Natural killer cell treated with Interleukin-12 subunit alpha and Interleukin-12 subunit beta and Interleukin-15 and Interleukin-18, amount 100 ng/mL, for 72 hours (primary cell): Measurements from ENCODE around the gene GBP3. TPM values are rescaled to one million over a fixed set of nuclear protein-coding genes. Genes with fewer than 3 reads are reported as not detected.
A peak's percentile ranks its signal among the peaks of the same experiment; 100 is the strongest.
"Not testable (repeated sequence)": the region's sequence is repeated elsewhere in the genome, so short reads cannot be mapped to it uniquely, and the experiment has no call there.

Source experiments
- ATAC-seq, 2 donors: fragments of 150-1000 bp; cut with Tn5 transposase in 1 of 2; sonication (Bioruptor Pico), chemical (Tn5 transposase) in 1 of 2; 2 replicates each; pipeline ENCODE4 v1.10.0; 2021
- DNase-seq: peaks from one replicate; pipeline ENCODE4 v3.0.0; 2022; ENCODE audit warnings: low spot score
- H3K27ac Mint-ChIP-seq, 2 donors: 1 replicate in 1 of 2; 2 replicates in 1 of 2; pipeline ENCODE4 v1.8.0; 2022; ENCODE audit warnings: mixed read lengths in 2 of 2, mild to moderate bottlenecking in 1 of 2, moderate library complexity in 1 of 2
- H3K27me3 Mint-ChIP-seq, 2 donors: 1 replicate in 1 of 2; 2 replicates in 1 of 2; pipeline ENCODE4 v1.8.0; 2022; ENCODE audit warnings: mixed read lengths in 2 of 2
- H3K36me3 Mint-ChIP-seq: one replicate; pipeline ENCODE4 v1.8.0; 2022; ENCODE audit warnings: mixed read lengths
- H3K4me1 Mint-ChIP-seq, 2 donors: 1 replicate in 1 of 2; 2 replicates in 1 of 2; pipeline ENCODE4 v1.8.0; 2022; ENCODE audit warnings: low read depth in 2 of 2, mixed read lengths in 2 of 2, mild to moderate bottlenecking in 1 of 2
- H3K4me3 Mint-ChIP-seq: one replicate; pipeline ENCODE4 v1.8.0; 2022; ENCODE audit warnings: mixed read lengths
- H3K9me3 Mint-ChIP-seq: 2 replicates; pipeline ENCODE4 v1.8.0; 2022; ENCODE audit warnings: mixed read lengths
- total RNA-seq, 2 donors: library from RNA; stranded (reverse); gene quantifications; one replicate each; pipeline ENCODE4 v1.2.3, GENCODE V29; 2022

GBP3 gene
- total RNA-seq, 2 donors from 2014 or later: 36.6 to 88.6 TPM

DNA sequence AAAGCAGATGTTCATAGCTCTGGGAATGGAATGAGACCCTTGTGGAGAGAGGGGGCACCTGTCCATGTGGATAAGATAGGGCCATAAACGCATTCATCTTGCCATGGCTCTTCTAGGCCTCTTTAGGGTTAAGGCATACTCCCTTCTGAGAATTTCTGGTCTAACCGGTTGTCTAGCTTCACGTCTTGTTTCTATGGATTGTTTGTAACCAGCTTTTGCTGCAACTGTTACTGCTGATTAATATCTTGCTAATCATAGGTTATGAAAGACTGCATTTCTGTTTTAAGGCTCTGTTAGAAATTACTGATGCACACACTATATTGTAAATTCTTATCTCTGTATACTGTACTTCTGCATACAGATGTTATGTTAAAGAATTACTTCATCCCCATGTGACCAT is 4.3 kb downstream of the GBP3 start:
- Mint-ChIP-seq H3K4me3 (peak overlapping the region; percentile 59), H3K36me3 (peaks cover 59% of the 10 kb centered on the region), H3K4me1 (peaks cover 52 to 56% of the 10 kb centered on the region in 2 donors), H3K27ac (peak overlapping the region in 1 of 2 donors; percentile 8)
- not testable (repeated sequence) for H3K27me3 Mint-ChIP-seq, ATAC-seq, H3K9me3 Mint-ChIP-seq, DNase-seq

DNA sequence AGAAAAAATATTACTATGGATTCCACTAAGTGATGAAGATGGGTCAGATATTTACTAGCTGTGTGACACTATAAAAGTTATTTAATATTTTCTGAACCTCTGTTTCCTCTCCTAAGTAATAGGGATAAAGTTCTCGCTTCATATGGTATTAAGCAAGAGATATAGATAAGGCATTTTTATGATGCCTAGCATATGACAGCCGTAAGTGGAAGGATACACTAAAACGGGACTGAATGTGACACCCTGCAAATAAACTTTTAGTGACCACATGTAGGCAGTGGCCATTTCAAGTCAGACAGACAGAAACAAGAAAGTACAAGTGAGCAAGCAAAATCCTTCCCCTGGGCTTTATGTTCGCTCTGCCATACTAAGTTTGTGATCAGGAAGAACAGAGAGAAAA is 14.2 kb downstream of the GBP3 start:
- H3K4me1 Mint-ChIP-seq: peaks cover 11 to 35% of the 10 kb centered on the region in 2 donors
- DNase-seq (no peak), ATAC-seq (no peak)
- H3K4me3 Mint-ChIP-seq: no peak overlapping the region
- peaks cover 67% of the 10 kb centered on the region for H3K36me3 Mint-ChIP-seq
- H3K27me3 Mint-ChIP-seq: no peaks in the 10 kb centered on the region
- H3K9me3 Mint-ChIP-seq: peaks cover 6% of the 10 kb centered on the region
- peak overlapping the region in 1 of 2 donors; percentile 47 for H3K27ac Mint-ChIP-seq

DNA sequence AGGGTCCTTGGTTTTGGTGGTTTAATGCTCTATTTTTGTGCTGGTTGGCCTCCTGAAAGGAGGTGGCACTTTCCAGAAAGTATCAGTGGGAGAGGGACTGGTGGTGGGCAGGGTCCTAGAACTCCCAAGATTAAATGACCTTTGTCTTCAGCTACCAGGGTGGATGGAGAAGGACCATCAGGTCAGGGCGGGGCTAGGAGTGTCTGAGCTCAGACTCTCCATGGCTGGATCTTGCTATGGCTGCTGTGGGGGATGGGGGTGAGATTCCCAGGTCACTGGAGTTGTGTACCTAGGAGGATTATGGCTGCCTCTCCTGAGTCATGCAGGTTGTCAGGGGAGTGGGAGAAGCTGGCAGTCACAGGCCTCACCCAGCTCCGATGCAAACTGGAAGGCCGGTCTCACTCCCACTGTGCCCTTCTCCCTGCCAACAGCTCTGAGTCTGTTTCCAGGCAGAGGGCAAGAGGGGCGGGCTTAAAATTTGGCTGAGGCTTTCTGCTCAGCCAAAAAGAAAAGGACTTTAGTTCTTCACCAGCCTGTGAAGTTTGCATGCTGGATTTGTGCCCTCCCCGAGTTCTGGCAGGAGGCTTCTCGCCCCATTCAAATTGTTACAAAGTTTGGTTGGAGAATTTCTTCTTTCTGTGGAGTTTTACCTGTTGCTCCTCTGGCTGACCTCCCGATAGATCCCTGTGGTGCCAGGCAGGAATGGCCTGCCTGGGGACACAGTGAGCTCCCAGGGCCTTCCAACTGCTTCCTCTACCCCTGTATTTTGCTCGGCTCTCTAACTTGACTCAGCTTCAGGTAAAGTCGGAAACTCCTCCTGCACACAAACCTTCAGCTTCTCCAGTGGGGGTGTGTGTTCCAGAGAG is 17.1 kb downstream of the GBP3 start:
- Mint-ChIP-seq H3K27me3 (no peaks in the 10 kb centered on the region), H3K4me3 (no peak overlapping the region), H3K4me1 (peaks cover 31 to 41% of the 10 kb centered on the region in 2 donors), H3K36me3 (peaks cover 56% of the 10 kb centered on the region), H3K9me3 (peaks cover 15% of the 10 kb centered on the region), H3K27ac (peak overlapping the region; percentile 11 to 63)
- ATAC-seq (no peak), DNase-seq (no peak)

DNA sequence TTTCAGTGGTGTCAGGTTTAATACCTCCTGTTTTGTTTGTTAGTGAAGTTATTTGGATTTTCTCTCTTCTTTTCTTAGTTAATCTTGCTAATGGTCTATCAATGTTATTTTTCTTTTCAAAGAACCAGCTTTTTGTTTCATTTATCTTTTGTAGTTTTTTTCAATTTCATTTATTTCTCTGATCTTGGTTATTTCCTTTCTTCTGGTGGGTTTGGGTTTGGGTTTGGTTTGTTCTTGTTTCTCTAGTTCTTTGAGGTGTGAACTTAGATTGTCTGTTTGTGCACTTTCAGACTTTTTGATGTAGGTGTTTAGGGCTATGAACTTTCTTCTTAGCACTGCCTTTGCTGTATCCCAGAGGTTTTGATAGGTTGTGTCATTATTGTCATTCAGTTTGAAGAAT is 20.5 kb downstream of the GBP3 start:
- peaks cover 29% of the 10 kb centered on the region for H3K36me3 Mint-ChIP-seq
- H3K4me1 Mint-ChIP-seq: peaks cover 34 to 38% of the 10 kb centered on the region in 2 donors
- peaks cover 15% of the 10 kb centered on the region for H3K9me3 Mint-ChIP-seq
- H3K27me3 Mint-ChIP-seq, ATAC-seq, DNase-seq: not testable (repeated sequence)
- H3K27ac Mint-ChIP-seq: peak overlapping the region; percentile 17 to 18
- H3K4me3 Mint-ChIP-seq: peak overlapping the region; percentile 2

DNA sequence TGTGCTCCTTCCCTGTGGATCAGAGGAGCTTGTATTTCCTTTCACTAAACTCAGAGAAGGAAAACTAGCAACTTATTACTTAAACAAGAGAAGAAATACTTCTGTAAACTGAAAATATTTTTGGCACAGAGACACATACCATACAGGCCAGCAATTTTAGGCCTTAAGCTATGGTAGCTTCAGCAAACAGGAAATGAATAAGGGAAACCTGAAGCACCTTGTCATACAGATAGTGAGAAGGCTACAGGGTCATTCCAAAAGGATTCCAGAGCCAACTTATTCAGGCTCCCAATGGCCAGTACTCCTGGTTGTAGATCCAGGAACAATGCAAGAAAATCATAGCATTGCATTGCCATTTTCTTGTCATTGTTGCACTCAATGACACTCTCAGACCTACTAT is 21.2 kb downstream of the GBP3 start:
- Mint-ChIP-seq H3K4me3 (no peak overlapping the region), H3K27ac (peak overlapping the region in 1 of 2 donors; percentile 17), H3K9me3 (peaks cover 15% of the 10 kb centered on the region), H3K27me3 (no peaks in the 10 kb centered on the region), H3K36me3 (peaks cover 28% of the 10 kb centered on the region), H3K4me1 (peaks cover 34 to 38% of the 10 kb centered on the region in 2 donors)
- DNase-seq: no peak
- no peak for ATAC-seq

DNA sequence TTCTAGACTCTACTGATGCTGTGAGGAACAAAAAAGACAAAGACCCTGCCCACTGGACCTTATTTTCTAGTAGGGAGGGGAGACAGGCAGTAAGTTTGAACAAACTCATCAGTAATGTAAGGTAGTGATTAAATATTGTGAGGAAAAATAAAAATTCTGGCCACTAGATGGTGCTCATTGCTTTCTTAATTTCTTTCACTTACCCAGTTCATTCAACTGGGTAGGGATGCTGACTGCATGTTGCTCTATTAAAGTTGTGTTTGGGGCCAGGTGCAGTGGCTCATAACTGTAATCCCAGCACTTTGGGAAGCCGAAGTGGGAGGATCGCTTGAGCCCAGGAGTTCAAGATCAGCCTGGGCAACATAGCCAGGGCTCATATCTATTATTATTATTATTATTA is 23.9 kb downstream of the GBP3 start:
- H3K4me3 Mint-ChIP-seq: no peak overlapping the region
- DNase-seq (no peak), ATAC-seq (peak; percentile 80 to 89)
- peaks cover 9% of the 10 kb centered on the region for H3K9me3 Mint-ChIP-seq
- H3K27ac Mint-ChIP-seq: no peak overlapping the region
- H3K27me3 Mint-ChIP-seq: no peaks in the 10 kb centered on the region
- peaks cover 8% of the 10 kb centered on the region for H3K36me3 Mint-ChIP-seq
- peaks cover 22 to 25% of the 10 kb centered on the region in 2 donors for H3K4me1 Mint-ChIP-seq

DNA sequence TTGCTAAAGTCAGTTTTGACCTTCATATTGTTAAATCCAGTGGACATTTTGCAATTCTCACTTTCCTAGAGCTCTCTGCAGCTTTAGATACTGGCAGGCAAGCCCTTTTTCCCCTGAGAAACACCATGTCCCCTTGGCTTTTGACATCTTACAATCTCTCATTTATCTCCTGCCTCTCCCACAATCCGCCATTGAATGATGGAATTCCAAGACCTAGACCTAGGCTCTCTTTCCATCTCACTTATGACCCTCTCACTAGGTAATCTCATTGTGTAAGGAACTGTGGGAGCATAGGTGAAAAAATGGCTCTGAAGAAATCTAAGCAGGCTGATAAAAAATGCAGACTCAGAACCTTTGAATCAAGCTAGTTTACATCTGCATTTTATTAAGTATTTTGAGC is 32.2 kb downstream of the GBP3 start:
- Mint-ChIP-seq H3K4me3 (no peak overlapping the region), H3K36me3 (peaks cover 31% of the 10 kb centered on the region), H3K4me1 (peaks cover 35 to 39% of the 10 kb centered on the region in 2 donors), H3K27ac (no peak overlapping the region), H3K27me3 (no peaks in the 10 kb centered on the region), H3K9me3 (peaks cover 4% of the 10 kb centered on the region)
- no peak for ATAC-seq
- no peak for DNase-seq

DNA sequence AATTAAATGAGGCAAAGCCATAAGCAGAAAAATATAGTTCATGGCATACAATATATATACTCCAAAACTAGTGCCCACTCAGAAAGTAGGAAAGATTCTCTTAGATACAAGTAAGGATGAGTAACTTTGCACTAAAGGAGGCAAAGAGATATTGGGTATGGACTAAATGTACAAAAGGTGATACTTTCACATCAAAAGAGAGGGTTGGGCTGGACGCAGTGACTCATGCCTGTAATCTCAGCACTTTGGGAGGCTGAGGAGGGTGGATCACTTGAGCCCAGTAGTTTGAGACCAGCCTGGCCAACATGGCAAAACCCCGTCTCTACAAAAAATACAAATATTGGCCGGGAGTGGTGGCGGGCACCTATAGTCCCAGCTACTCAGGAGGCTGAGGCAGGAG is 37.0 kb downstream of the GBP3 start:
- ATAC-seq (peak; percentile 69 to 78), DNase-seq (no peak)
- H3K36me3 Mint-ChIP-seq: peaks cover 58% of the 10 kb centered on the region
- peak overlapping the region; percentile 89 to 96 for H3K27ac Mint-ChIP-seq
- H3K9me3 Mint-ChIP-seq: peaks cover 6% of the 10 kb centered on the region
- H3K4me1 Mint-ChIP-seq: peaks cover 68 to 75% of the 10 kb centered on the region in 2 donors
- peak overlapping the region; percentile 27 for H3K4me3 Mint-ChIP-seq
- H3K27me3 Mint-ChIP-seq: no peaks in the 10 kb centered on the region

DNA sequence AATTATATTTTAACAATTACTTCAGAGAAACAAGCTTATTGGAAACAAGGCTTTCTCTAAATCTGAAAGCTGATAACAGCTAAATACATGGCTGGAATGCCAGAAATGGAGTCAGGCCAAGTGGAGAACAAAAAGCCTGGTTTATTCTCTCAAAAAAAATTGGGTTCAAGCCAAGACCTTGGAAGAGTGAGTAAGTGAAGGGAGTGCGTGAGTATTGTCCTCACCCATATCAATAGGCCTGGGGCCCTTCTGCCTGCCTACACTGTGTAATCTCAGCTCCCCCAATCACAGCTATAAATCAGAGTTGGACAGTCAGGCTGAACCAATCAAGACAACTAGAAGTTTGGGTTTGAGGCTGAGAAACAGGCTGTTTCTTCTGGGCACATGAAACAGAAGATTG is 37.6 kb downstream of the GBP3 start:
- Mint-ChIP-seq H3K9me3 (peaks cover 3% of the 10 kb centered on the region), H3K27ac (peak overlapping the region; percentile 89 to 96), H3K4me1 (peaks cover 66 to 75% of the 10 kb centered on the region in 2 donors), H3K4me3 (peak overlapping the region; percentile 59), H3K27me3 (no peaks in the 10 kb centered on the region), H3K36me3 (peaks cover 56% of the 10 kb centered on the region)
- ATAC-seq: no peak
- no peak for DNase-seq

DNA sequence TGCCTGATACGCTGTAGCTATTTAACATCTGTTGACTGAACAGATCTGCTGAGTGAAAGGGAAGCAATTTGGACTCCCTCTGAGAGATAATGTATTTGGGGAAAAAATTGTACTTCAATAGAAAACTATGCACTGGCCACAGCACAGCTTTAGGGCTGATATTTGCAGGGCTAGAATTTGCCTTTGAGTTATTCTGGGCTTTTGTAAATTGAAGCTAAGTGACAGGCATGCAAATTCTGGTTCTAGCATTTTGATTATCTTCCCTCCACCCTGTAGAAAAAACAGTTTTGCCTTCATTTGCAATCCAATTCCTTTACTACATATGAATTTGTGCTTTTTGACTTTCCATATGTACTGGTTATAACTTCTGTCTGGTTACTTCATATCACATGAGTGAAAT is 38.1 kb downstream of the GBP3 start:
- H3K36me3 Mint-ChIP-seq: peaks cover 58% of the 10 kb centered on the region
- DNase-seq: no peak
- peak overlapping the region; percentile 89 to 96 for H3K27ac Mint-ChIP-seq
- no peak for ATAC-seq
- no peaks in the 10 kb centered on the region for H3K27me3 Mint-ChIP-seq
- H3K4me1 Mint-ChIP-seq: peaks cover 68 to 75% of the 10 kb centered on the region in 2 donors
- H3K4me3 Mint-ChIP-seq: peak overlapping the region; percentile 59
- H3K9me3 Mint-ChIP-seq: peaks cover 6% of the 10 kb centered on the region

DNA sequence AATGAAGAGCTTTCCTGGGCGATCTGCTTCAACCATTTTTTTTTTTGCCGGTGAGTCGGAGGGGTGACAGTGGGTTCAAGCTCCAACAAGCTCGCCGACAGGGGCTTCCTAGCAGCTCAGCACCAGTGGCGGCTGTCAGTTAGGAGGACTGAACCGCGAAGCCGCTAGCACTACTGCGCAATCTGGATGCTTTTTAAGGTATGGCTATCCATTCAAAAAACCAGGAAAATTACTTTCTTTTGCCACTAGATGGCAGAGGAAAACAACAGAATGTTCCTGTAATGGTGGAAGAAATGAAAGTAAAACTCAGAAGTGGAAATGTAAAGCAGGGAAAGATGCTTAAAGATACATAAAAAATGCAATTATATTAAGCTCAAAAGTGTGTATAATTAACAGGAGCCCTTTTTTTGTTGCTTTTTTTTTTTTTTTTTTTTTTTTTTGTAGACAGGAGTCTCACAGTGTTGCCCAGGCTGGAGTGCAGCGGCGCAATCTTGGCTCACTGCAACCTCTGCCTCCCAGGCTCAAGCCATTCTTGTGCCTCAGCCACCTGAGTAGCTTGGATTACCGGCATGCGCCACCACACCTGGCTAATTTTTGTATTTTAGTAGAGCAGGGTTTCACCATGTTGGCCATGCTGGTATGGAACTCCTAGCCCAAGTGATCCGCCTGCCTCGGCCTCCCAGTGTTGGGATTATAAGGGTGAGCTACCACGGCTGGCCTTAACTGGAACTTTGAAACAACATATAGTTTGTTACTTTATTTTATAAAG is 38.7 kb downstream of the GBP3 start:
- Mint-ChIP-seq H3K4me3 (peak overlapping the region; percentile 85), H3K27me3 (no peaks in the 10 kb centered on the region), H3K36me3 (peaks cover 57% of the 10 kb centered on the region), H3K4me1 (peaks cover 67 to 76% of the 10 kb centered on the region in 2 donors), H3K27ac (peak overlapping the region; percentile 89 to 96), H3K9me3 (peaks cover 6% of the 10 kb centered on the region)
- ATAC-seq (peak; percentile 51 to 76), DNase-seq (no peak)

DNA sequence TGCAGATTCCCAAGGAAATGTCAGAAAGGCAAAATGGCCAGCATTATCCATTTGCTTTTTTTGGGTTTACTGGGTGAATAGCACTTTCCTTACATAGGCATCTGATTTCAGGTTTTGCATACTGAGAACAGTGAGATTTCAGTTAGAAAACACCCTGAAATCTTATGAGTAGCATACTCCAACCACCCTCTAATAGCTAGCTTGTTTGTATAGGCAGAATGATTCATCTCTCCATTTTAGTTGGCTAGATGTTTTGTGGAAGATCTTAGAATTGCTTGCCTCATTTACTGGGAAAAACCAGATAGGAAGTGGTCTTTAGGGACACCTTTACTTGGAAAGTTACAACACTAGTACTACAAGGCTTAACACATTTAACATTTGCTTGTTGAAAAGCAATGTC is 40.6 kb downstream of the GBP3 start:
- Mint-ChIP-seq H3K27ac (peak overlapping the region; percentile 89 to 96), H3K4me1 (peaks cover 70 to 74% of the 10 kb centered on the region in 2 donors)

DNA sequence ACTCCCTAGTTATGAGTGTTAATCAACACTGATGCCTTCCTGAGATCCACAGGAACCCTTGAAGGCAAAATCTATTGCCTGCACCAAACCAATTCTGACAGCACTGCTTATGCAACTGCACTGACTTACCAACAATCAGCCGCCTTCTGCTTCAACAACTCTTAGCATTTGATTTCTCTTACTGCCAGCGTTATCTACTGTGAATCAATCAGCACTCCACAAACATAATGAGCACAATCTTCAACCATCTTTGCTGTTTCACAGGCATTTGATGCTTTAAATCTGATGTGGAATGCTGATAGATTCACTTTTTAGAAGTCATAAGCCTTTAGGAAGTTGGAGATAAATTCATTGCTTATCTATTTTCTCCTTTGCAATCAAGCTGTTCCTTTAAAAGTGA is 41.2 kb downstream of the GBP3 start:
- not testable (repeated sequence) for ATAC-seq, DNase-seq, H3K9me3 Mint-ChIP-seq, H3K27me3 Mint-ChIP-seq
- Mint-ChIP-seq H3K4me1 (peaks cover 69 to 74% of the 10 kb centered on the region in 2 donors), H3K36me3 (peaks cover 48% of the 10 kb centered on the region), H3K27ac (peak overlapping the region; percentile 89 to 96), H3K4me3 (peak overlapping the region; percentile 85)

More for the DNA sequence above, 40.6 kb downstream of the GBP3 start:
- Mint-ChIP-seq H3K4me3 (peak overlapping the region; percentile 85), H3K27me3 (no peaks in the 10 kb centered on the region), H3K9me3 (peaks cover 6% of the 10 kb centered on the region), H3K36me3 (peaks cover 48% of the 10 kb centered on the region)
- no peak for DNase-seq
- peak; percentile 49 to 58 for ATAC-seq

DNA sequence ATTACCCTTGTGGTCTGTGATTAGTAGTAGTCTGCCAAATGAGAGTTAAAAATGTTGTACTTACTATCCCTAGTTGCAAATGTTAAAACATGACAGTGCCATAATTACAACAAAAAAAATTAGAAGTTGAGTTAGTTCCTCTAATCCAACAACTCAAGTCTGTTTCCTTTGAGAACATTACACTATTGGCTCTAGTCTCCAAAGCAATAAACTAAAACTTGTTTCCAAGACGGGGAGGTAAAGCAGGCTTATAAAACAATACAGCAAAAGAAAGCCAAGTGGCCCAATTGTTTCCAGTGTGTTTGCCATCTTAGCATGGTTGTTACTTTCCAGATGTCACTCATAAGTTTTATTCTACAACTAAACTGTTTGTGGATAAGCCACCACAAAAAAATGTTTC is 41.8 kb downstream of the GBP3 start:
- H3K4me1 Mint-ChIP-seq: peaks cover 71 to 73% of the 10 kb centered on the region in 2 donors
- ATAC-seq (no peak), DNase-seq (no peak)
- H3K36me3 Mint-ChIP-seq: peaks cover 47% of the 10 kb centered on the region
- H3K27ac Mint-ChIP-seq: peak overlapping the region; percentile 89 to 96
- no peaks in the 10 kb centered on the region for H3K27me3 Mint-ChIP-seq
- H3K9me3 Mint-ChIP-seq: peaks cover 6% of the 10 kb centered on the region
- peak overlapping the region; percentile 85 for H3K4me3 Mint-ChIP-seq
